GM19043 (cell line): Measurements from ENCODE around the gene CCDC32.

Experiments used
- ATAC-seq: cut with Tn5 transposase; IDR thresholded peaks from one replicate; pipeline ENCODE4 v1.9.1; 2021; ENCODE audit warnings: low read depth; ENCODE audit not compliant: unreplicated experiment

Gene CCDC32

GRCh38 chr15:40525855-40526254, 39.0 kb downstream of the CCDC32 start:
- no peak for ATAC-seq

DNA sequence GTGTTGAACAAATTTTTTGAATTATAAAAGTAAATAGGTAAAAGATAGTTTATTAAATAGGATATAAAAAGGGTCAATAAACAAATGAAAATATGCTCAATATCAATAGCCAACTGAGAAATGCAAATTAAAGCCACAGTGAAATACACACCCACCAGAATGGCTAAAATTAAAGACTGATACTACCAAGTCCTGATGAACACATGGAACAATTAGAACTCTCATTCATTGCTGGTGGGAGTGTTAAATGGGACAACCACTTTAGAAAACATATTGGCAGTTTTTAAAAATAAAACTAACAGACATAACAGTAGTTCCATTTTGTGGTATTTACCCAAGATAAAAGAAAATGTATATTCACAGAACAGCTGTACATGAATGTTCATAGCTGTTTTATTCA, 41.2 kb downstream of the CCDC32 start:
- no peak for ATAC-seq

- no peak for ATAC-seq
Observed at GRCh38 chr15:40516322-40516721, 48.5 kb downstream of the CCDC32 start.

- no peak for ATAC-seq
Observed at GRCh38 chr15:40513609-40514008, 51.2 kb downstream of the CCDC32 start.

DNA sequence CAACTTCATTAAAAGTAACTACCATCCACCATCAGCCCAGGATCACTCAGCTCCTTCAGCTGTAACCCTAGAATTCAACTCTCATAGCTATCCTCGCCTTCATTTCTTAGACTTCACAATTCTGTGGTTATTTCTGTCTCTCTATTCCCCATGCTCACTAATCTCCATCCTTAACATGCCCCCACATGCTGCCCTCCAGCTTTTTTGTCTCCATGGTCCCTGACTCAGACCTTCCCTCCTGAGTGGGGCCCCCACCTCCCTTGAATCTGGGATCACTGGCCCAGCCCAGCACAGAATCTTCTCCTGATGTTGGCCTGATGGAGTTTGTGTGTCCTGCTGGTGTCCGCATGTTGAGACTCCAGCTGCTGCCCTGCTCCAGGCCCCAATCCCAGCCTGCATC, 52.4 kb downstream of the CCDC32 start:
- no peak for ATAC-seq

- no peak for ATAC-seq
Observed at GRCh38 chr15:40511472-40512133, 53.2 kb downstream of the CCDC32 start.

DNA sequence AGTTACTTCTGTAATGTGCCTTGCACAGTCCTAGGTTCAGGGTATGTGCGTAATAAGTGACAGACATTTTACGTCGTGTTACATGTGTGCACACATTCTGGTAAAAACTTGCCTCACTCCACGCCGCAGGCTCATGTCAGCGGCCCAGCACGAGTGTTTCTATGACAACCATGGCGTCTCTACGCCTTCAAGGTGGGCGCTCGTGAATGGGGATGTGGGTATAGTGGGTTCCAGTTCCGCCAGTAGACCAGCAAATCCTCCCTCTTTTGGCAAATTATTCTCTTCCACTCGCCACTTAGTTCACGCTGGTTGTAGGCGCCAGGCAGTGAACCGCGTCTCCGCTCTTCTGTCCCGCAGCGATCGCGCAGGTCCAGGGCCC, 53.8 kb downstream of the CCDC32 start:
- ATAC-seq, result no peak

GRCh38 chr15:40510201-40510600, 54.6 kb downstream of the CCDC32 start:
- ATAC-seq, result no peak

DNA sequence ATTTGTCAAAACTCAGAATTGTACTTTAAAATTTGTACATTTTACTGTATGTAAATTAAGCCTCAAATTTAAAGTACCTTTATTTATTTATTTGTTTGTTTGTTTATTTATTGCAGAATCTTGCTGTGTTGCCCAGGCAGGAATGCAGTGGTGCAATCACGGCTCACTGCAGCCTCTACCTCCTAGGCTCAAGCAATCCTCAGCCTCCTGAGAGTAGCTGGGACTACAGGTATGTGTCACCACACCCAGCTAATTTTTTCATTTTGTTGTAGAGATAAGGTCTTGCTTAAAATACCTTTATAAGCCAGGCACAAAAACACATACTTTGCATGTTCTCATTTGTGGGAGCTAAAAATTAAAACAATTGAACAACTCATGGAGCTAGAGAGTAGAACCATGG, 56.6 kb downstream of the CCDC32 start:
- ATAC-seq, result no peak

DNA sequence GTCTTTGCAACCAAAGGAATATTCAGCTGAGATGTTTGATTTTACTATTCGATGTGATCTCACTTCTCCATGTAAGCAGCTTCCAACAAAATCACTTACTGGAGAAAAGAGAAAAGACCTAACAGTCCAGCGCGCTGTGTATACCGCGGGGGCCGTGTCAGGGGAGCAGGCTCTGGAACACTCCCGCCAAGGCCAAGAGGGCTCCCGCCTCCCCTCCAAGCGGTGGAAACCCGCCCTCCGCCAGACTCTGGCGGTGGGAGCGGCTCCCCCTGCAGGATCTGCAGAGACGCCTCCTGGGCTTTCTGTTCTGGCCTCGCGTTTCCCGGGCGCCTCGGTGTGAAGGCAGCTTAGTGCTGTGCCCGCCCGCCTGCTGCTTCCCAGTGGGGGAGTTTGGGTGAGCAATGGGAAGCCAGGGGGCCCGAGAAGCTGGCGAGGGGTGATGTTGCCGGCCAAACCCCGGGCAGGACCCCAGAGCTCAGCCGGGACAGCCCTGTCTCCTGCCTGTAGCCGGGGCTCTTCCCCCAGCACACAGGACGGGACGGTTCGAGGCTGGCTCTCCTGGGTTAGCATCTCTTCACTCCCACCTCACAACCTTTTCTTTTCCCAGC, 57.8 kb downstream of the CCDC32 start:
- no peak for ATAC-seq
